T-helper 17 cell (primary cell): ENCODE measurements around the gene GPR179. TPM values are rescaled to one million over a fixed set of nuclear protein-coding genes. Genes with fewer than 3 reads are reported as not detected.

Experiments used
- ATAC-seq: fragments of 150-1000 bp; cut with Tn5 transposase; 2 replicates; pipeline ENCODE4 v1.10.0; 2021; ENCODE audit warnings: mild to moderate bottlenecking, moderate library complexity
- DNase-seq, 3 donors: peaks; one replicate each; pipeline versions ENCODE4 v3.0.0 to v3.0.0-alpha.2; 2020 to 2021
- H3K9me3 ChIP-seq: one replicate; pipeline ENCODE4 v1.7.0; 2013; ENCODE audit warnings: low read length, mild to moderate bottlenecking; ENCODE audit not compliant: control insufficient read depth, poor library complexity, severe bottlenecking
- H3K27ac Mint-ChIP-seq: one replicate; pipeline ENCODE4 v1.8.0; 2022; ENCODE audit warnings: mild to moderate bottlenecking, moderate library complexity, mixed read lengths
- H3K27me3 Mint-ChIP-seq: one replicate; pipeline ENCODE4 v1.8.0; 2022; ENCODE audit warnings: mixed read lengths
- H3K36me3 Mint-ChIP-seq: one replicate; pipeline ENCODE4 v1.8.0; 2022; ENCODE audit warnings: low read depth, mixed read lengths
- H3K4me1 Mint-ChIP-seq: one replicate; pipeline ENCODE4 v1.8.0; 2022; ENCODE audit warnings: mild to moderate bottlenecking, mixed read lengths
- H3K4me3 Mint-ChIP-seq: one replicate; pipeline ENCODE4 v1.8.0; 2022; ENCODE audit warnings: mild to moderate bottlenecking, moderate library complexity, mixed read lengths
- total RNA-seq, 4 donors: library from RNA in 2 of 4; stranded (reverse) in 2 of 4; gene quantifications; one replicate each; pipeline ENCODE4 v1.2.3 and lab custom pipeline; 2022 to 2026

GPR179 gene
- total RNA-seq, 2 donors from 2014 or later = not detected

GRCh38 chr17:38338053-38338452, 5.7 kb downstream of the GPR179 start:
- H3K9me3 ChIP-seq = no peaks in the 10 kb centered on the region
- H3K27me3 Mint-ChIP-seq = peaks cover 29% of the 10 kb centered on the region
- no peak overlapping the region for H3K27ac Mint-ChIP-seq
- no peaks in the 10 kb centered on the region for H3K4me1 Mint-ChIP-seq
- peaks cover 7% of the 10 kb centered on the region for H3K36me3 Mint-ChIP-seq
- H3K4me3 Mint-ChIP-seq = no peak overlapping the region
- no peak for ATAC-seq
- DNase-seq = no peak

GRCh38 chr17:38336838-38337237, 6.9 kb downstream of the GPR179 start:
- no peaks in the 10 kb centered on the region for H3K9me3 ChIP-seq
- Mint-ChIP-seq H3K4me3 (no peak overlapping the region), H3K27me3 (peaks cover 29% of the 10 kb centered on the region), H3K4me1 (no peaks in the 10 kb centered on the region), H3K27ac (no peak overlapping the region), H3K36me3 (peaks cover 7% of the 10 kb centered on the region)
- no peak for DNase-seq
- no peak for ATAC-seq

GRCh38 chr17:38334480-38335364, 9.0 kb downstream of the GPR179 start:
- Mint-ChIP-seq H3K4me3 (no peak overlapping the region), H3K27me3 (peaks cover 36% of the 10 kb centered on the region), H3K27ac (no peak overlapping the region), H3K36me3 (peaks cover 7% of the 10 kb centered on the region), H3K4me1 (peaks cover 2% of the 10 kb centered on the region)
- ATAC-seq = no peak
- no peaks in the 10 kb centered on the region for H3K9me3 ChIP-seq
- no peak for DNase-seq

GRCh38 chr17:38333635-38334295, 10.0 kb downstream of the GPR179 start:
- H3K9me3 ChIP-seq = no peaks in the 10 kb centered on the region
- peak in 1 of 3 donors; percentile 20 for DNase-seq
- peaks cover 7% of the 10 kb centered on the region for H3K36me3 Mint-ChIP-seq
- ATAC-seq = no peak
- peaks cover 2% of the 10 kb centered on the region for H3K4me1 Mint-ChIP-seq
- no peak overlapping the region for H3K27ac Mint-ChIP-seq
- no peak overlapping the region for H3K4me3 Mint-ChIP-seq
- H3K27me3 Mint-ChIP-seq = peaks cover 45% of the 10 kb centered on the region

- Mint-ChIP-seq H3K27ac (no peak overlapping the region), H3K27me3 (peaks cover 51% of the 10 kb centered on the region), H3K4me3 (no peak overlapping the region), H3K36me3 (peaks cover 7% of the 10 kb centered on the region), H3K4me1 (peaks cover 5% of the 10 kb centered on the region)
- no peaks in the 10 kb centered on the region for H3K9me3 ChIP-seq
- no peak for ATAC-seq
- no peak for DNase-seq
Measured at GRCh38 chr17:38332735-38333134, 11.0 kb downstream of the GPR179 start.

- Mint-ChIP-seq H3K36me3 (peaks cover 7% of the 10 kb centered on the region), H3K4me1 (peaks cover 9% of the 10 kb centered on the region), H3K4me3 (no peak overlapping the region), H3K27ac (no peak overlapping the region), H3K27me3 (peaks cover 51% of the 10 kb centered on the region)
- H3K9me3 ChIP-seq = no peaks in the 10 kb centered on the region
- ATAC-seq (no peak), DNase-seq (no peak)
Measured at GRCh38 chr17:38330941-38331411, 12.8 kb downstream of the GPR179 start.

DNA sequence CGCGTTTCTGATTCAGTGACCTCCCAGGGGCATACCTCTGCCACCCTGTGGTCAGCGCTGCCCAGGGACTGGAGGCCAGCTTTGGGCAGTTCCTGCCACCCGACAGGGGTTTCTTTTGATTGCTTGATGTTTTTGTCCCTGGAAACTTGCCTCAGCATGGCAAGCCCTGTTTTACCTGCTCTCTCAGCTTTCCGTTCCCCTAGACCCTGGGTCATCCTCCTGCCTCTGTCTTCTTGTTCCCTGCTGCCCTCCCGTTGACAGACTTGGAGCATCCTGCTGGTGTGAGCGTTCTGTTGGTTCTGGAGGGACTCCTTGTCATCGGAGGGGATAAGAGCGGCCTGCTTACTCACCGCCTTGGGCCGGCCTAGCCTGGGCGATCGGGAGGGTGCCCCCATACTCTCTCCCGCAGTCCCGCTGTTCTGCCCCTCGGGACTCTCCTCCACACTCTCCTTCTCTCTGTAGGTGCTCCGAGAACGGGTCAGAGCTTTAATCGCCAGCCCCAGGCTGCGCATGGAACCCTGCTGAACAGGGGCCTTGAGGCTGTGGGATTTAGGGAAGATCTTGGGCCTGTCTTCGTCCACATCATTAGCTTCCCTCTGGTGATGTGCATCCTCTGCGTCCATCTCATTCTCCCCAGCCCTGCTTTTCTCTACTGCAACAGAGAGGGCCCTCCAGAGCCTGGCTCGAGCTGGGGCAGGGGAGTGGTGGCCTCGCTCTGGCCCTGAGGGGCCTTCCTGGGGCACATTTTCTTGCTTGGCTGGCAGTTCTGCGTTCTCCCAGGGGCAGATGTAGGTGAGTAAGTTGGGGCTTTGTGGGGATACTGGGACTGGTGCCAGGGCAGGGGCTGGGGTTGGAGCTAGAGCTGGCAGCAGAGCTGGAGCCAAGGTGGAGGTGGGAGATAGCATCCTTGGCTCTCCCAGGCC, 13.7 kb downstream of the GPR179 start:
- H3K9me3 ChIP-seq = no peaks in the 10 kb centered on the region
- Mint-ChIP-seq H3K4me1 (peaks cover 11% of the 10 kb centered on the region), H3K27me3 (peaks cover 51% of the 10 kb centered on the region), H3K27ac (no peak overlapping the region), H3K4me3 (no peak overlapping the region), H3K36me3 (peaks cover 7% of the 10 kb centered on the region)
- ATAC-seq = no peak
- no peak for DNase-seq

- Mint-ChIP-seq H3K27me3 (peaks cover 48% of the 10 kb centered on the region), H3K36me3 (peaks cover 7% of the 10 kb centered on the region), H3K4me1 (peaks cover 11% of the 10 kb centered on the region), H3K4me3 (no peak overlapping the region), H3K27ac (no peak overlapping the region)
- DNase-seq = no peak
- no peak for ATAC-seq
- H3K9me3 ChIP-seq = no peaks in the 10 kb centered on the region
Measured at GRCh38 chr17:38329284-38329683, 14.5 kb downstream of the GPR179 start.

- ATAC-seq = no peak
- Mint-ChIP-seq H3K4me3 (no peak overlapping the region), H3K4me1 (peaks cover 11% of the 10 kb centered on the region), H3K27ac (no peak overlapping the region), H3K27me3 (peaks cover 44% of the 10 kb centered on the region), H3K36me3 (peaks cover 3% of the 10 kb centered on the region)
- no peak for DNase-seq
- no peaks in the 10 kb centered on the region for H3K9me3 ChIP-seq
Measured at GRCh38 chr17:38328620-38329019, 15.1 kb downstream of the GPR179 start.

GRCh38 chr17:38327936-38328335, 15.8 kb downstream of the GPR179 start:
- H3K4me1 Mint-ChIP-seq = peaks cover 11% of the 10 kb centered on the region
- peaks cover 37% of the 10 kb centered on the region for H3K27me3 Mint-ChIP-seq
- ATAC-seq (no peak), DNase-seq (no peak)
- no peaks in the 10 kb centered on the region for H3K36me3 Mint-ChIP-seq
- H3K27ac Mint-ChIP-seq = no peak overlapping the region
- H3K9me3 ChIP-seq = no peaks in the 10 kb centered on the region
- no peak overlapping the region for H3K4me3 Mint-ChIP-seq

DNA sequence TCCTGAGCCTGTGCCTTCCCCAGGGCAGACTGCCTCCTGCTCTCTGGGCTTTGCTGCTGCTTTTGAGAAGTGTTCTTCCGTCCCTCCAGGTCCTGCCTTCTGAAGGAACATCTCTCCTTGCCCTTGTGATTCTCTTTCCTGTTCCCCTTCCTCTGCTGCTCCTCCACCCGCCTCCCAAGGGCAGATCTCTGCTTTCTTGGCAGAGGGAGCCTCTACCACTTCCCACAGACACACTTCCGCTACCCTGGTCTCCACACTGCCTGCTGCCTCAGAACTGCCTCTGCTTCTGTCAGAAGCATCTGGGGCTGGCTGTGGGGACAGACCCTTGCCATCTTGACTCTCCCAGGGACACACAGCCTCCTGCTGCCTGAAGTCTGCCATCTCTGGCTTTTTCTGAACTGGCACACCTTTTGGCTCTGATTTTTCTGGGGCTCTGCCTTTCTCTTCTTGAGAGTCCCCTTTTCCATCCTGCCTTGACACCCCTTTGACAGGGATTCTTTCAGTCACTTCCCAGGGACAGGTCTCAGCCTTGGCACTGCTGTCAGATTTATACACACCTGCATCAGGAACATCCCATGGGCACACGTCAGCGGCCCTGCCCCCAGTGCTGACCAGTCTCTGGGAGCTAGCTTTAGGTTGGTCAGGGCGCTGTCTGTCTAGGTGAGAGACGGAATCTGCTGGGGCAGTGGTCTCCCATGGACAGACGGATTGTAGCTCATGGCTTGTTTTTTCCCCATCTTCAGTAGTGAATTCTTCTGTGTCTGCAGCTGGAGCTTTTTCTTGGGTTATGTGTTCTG, 16.6 kb downstream of the GPR179 start:
- no peak for DNase-seq
- Mint-ChIP-seq H3K27me3 (peaks cover 37% of the 10 kb centered on the region), H3K4me3 (no peak overlapping the region), H3K36me3 (no peaks in the 10 kb centered on the region), H3K27ac (peak overlapping the region; percentile 71), H3K4me1 (peaks cover 11% of the 10 kb centered on the region)
- no peak for ATAC-seq
- no peaks in the 10 kb centered on the region for H3K9me3 ChIP-seq

- Mint-ChIP-seq H3K27ac (peak overlapping the region; percentile 45), H3K4me3 (no peak overlapping the region), H3K4me1 (peaks cover 9% of the 10 kb centered on the region), H3K27me3 (peaks cover 29% of the 10 kb centered on the region), H3K36me3 (no peaks in the 10 kb centered on the region)
- ATAC-seq (no peak), DNase-seq (no peak)
- no peaks in the 10 kb centered on the region for H3K9me3 ChIP-seq
Measured at GRCh38 chr17:38325221-38325851, 18.4 kb downstream of the GPR179 start.
